H54 (cell line): ENCODE results near the gene POP4.

ENCODE experiments used
- DNase-seq: peaks from one replicate; pipeline ENCODE4 v3.0.0; 2011; ENCODE audit warnings: low spot score, mixed read lengths; ENCODE audit not compliant: insufficient read length
- FAIRE-seq: peaks from 3 replicates; lab custom pipeline; 2011; peaks lifted over from hg19 to GRCh38; lab: Jason Lieb, UNC
- POLR2A ChIP-seq: IDR thresholded peaks from 2 replicates; pipeline ENCODE4 v1.6.1; 2011; ENCODE audit warnings: low read depth, mild to moderate bottlenecking, low read length

The POP4 gene

DNA sequence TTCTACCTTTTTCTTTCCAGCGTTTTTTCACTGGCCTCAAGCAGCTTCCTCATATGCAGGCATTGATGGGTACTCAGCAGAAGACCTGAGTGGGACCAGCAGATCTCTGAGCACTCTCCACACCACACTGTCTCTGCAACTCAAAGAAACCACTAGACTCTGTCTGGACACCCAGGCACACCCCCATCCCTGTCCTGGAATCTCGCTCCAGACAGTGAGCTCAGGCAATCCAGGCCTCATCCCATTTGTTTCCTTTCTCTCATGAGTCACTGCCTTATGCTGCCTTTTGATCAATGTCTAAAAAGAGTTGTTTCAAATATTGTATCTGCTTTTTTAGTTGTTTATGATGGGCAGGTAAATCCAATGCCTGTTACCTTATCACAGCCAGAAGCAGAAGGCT is 19.7 kb upstream of the POP4 start:
- DNase-seq (no peak), FAIRE-seq (no peak)
- no peak for TF ChIP-seq POLR2A

DNA sequence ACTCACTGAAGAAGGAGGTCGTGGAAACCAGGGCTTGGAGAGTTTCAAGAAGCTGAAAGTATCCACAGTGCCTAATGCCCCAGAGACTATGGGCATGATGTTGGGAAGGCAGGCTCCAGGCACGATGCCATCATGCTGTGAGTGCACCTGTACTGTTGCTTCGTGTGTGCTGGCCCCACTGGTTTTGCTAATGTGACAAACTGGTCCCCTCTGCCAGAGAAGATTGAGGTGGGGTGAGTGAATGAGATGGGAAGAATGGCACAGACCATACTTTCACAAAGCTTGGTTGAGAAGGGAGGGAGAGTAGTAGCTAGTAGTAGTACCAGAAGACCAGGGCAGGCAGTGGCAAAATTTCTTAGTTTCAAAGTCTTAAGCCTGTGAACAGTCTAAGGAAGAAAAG is 19.0 kb upstream of the POP4 start:
- DNase-seq (no peak), FAIRE-seq (no peak)
- TF ChIP-seq POLR2A = no peak

GRCh38 chr19:29587518-29587986 is 18.5 kb upstream of the POP4 start:
- no peak for TF ChIP-seq POLR2A
- FAIRE-seq = peak; percentile 48
- peak; percentile 57 for DNase-seq

DNA sequence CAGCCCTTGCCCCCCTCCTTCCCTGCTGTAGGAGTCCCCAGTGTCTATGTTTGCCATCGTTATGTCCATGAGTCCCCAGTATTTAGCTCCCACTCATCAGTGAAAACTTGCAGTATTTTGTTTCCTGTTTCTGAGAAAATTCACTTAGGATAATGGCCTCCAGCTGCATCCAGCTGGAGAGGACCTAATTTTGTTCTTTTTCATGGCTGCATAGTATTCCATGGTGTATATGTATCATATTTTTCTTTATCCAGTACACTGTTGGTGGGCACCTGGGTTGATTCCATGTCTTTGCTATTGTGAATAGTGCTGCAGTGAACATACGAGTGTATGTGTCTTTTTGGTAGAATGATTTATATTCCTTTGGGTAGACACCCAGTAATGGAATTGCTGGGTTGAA is 18.0 kb upstream of the POP4 start:
- TF ChIP-seq POLR2A = no peak
- FAIRE-seq (no peak), DNase-seq (no peak)

- DNase-seq (no peak), FAIRE-seq (no peak)
- TF ChIP-seq POLR2A = no peak
These were observed 15.8 kb upstream of the POP4 start for GRCh38 chr19:29590278-29590677.

- FAIRE-seq (no peak), DNase-seq (no peak)
- TF ChIP-seq POLR2A = no peak
These were observed 14.4 kb upstream of the POP4 start for GRCh38 chr19:29591670-29592069.

DNA sequence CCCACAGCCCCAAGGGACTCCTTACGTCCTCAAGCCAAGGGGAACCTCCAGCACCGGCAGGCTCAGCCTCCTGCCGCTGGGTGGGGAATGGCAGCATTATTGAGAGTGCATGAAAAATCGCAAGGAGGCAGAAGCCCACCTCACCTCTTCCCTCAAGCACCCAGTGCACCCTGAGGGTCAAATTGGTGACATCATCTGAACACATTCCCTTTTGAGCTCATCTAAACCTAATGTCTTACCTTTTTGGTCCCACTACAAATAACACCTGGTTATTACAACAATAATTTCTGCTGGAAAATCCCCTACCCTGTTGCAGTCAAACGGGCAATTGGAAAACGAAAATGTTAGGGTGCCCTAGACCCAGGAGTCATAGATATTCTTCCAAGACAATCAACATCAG is 12.2 kb upstream of the POP4 start:
- no peak for FAIRE-seq
- DNase-seq = no peak
- TF ChIP-seq POLR2A = no peak

DNA sequence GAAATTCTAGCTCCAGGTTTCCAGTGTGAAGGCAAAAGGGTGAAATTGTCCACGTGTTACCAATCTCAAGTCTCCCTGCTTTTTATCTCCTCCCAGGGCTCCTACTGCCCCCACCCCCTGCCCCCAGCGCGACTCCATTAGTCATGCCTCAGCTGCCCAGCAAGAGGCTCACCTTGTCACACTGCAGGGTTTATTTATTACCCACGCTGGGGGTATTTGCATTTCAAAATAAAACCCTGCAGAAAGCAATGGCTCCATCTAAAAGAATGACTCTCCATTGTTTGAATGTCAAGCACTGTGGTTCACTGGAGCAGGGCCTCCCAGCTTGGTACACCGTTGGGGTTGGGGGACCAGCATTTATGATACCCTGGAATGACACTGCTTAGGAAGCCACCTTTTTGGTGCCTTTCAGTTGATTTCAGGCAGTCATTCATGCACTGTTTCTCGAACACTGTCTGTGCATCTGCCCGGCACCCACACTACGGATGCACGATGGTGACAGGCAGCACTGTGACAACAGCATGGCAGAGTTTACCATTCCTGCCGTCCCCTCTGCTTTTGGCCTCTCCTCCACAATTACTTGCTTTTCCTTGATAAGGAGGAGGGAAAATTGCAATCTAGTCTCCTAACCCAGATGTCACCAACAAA is 9.9 kb upstream of the POP4 start:
- no peak for DNase-seq

DNA sequence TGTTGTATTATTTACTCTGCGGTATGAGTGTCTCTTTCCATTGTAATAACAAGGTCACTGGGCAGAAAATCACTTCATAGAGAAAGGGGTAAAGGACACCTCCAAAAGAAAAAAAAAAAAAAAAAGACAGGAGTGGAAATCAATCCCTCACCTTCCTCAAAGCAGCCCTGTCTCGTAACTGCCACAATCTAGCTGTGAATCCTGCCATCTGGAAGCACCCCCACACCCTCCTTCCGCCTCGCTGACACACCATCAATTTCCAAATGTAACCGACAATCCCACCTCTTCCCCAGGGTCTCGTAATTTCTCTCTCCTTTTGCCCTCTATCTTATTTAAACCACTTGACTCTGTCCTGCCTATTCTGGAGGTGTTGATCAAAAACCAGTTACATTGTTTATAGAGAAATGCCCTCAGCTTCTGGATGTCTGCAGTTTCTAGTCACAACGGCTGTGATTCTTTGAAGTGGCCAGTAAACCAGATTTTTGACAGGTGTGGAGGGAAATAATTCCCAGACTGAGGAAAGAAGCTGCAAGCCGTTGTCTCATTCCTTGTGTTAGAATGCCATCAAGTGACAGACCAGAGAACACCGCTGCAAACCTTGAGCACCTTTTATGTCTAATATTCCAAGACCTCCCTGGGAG is 9.1 kb upstream of the POP4 start:
- TF ChIP-seq POLR2A = no peak
- DNase-seq (no peak), FAIRE-seq (no peak)

More for the DNA sequence above, 9.9 kb upstream of the POP4 start:
- no peak for TF ChIP-seq POLR2A
- FAIRE-seq = no peak

DNA sequence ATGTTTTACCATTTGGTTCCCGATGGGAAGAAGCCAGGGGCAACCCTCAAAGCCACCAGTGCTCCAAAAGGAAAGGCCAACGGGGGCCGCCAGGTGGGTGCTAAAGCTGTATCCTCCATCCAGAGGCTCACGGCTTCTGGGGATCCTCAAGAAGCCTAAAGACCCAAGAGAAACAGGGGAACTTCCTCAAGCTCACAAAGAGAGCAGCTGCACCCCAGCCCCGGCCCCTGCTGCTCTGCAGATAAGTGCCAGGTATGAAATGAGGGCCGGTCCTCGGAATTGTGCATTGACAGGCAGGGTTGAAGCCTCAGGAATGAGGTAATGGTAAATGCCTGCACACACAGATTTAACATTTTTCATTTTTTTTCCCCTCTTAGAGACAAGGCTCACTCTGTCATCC is 8.0 kb upstream of the POP4 start:
- DNase-seq = no peak
- TF ChIP-seq POLR2A = no peak
- FAIRE-seq = no peak

- TF ChIP-seq POLR2A = no peak
- FAIRE-seq (no peak), DNase-seq (no peak)
These were observed 7.6 kb upstream of the POP4 start for GRCh38 chr19:29598496-29598895.

- DNase-seq (no peak), FAIRE-seq (no peak)
- TF ChIP-seq POLR2A = no peak
These were observed 2.8 kb upstream of the POP4 start for GRCh38 chr19:29603308-29603707.

GRCh38 chr19:29606420-29606747 is 301 bp downstream of the POP4 start:
- TF ChIP-seq POLR2A = no peak
- FAIRE-seq (no peak), DNase-seq (peak; percentile 57)

DNA sequence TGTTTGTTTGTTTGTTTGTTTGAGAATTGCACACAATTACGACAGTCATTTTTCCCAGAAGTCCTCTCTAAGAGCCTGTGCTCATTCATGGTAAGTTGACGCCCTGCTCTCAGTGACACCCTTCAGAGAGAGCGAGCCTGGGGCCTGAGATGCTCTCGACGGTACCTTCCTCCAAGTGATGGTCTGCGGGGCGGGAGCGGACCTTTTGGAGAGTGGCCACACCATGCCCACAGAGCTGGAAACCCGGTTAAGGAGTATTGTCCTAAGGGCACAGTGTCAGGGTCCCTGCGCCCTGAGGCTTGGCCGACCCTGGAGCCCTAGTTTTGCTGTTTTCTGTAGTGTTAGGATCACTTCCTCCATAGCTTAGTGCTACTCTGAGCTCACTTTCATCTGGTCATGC is 3.6 kb downstream of the POP4 start:
- DNase-seq = no peak
- no peak for TF ChIP-seq POLR2A
- no peak for FAIRE-seq

DNA sequence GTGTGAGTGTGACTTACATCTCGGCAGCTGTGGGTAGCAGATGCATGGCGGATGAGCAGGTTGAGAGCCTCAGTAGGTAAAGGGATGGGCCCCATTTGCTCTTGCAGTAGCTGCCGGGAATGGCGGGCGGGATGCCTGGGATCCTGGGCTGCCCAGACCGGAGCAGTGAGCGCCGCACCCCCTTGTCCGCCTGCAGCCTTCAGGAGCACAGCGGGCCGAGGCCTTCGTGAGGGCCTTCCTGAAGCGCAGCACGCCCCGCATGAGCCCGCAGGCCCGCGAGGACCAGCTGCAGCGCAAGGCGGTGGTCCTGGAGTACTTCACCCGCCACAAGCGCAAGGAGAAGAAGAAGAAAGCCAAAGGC is 4.1 kb downstream of the POP4 start:
- TF ChIP-seq POLR2A = no peak
- FAIRE-seq (no peak), DNase-seq (no peak)
